Non-pigmented ciliary epithelial cell (primary cell): Measurements from ENCODE around the gene AP1G2.
"Not testable (repeated sequence)": the region's sequence is repeated elsewhere in the genome, so short reads cannot be mapped to it uniquely, and the experiment has no call there.

ENCODE experiments used
- DNase-seq: peaks from one replicate; pipeline ENCODE4 v3.0.0-alpha.2; 2010; ENCODE audit warnings: low read depth

Gene AP1G2

DNA sequence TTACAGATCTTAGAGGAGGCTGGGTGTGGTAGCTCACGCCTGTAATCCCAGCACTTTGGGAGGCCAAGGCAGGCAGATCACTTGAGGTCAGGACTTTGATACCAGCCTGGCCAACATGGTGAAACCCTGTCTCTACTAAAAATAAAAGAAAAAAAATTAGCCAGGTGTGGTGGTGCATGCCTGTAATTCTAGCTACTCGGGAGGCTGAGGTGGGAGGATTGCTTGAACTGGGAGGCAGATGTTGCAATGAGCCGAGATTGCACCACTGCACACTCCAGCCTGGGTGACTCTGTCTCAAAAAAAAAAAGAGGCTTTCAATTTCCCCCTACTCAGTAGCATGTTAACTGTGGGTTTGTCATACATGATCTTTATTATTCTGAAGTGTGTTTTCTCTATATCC lies 26.6 kb upstream of the AP1G2 start:
- DNase-seq: not testable (repeated sequence)

DNA sequence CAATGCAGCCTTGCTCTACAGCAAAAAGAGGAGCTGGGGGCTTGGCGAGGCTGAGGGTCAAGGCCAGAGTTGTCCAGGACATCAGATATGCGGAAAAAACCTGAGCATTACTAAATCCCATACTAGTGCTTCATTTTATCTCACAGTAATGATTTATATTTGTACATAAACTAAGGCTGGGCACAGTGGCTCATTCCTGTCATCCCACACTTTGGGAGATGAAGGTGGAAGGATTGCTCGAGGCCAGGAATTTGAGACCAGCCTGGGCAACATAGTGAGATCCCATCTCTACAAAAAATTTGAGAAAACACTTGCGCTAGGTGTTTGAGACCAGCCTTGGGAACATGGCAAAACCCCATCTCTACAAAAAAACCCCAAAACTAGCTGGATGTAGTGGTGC lies 22.6 kb upstream of the AP1G2 start:
- DNase-seq: no peak

DNA sequence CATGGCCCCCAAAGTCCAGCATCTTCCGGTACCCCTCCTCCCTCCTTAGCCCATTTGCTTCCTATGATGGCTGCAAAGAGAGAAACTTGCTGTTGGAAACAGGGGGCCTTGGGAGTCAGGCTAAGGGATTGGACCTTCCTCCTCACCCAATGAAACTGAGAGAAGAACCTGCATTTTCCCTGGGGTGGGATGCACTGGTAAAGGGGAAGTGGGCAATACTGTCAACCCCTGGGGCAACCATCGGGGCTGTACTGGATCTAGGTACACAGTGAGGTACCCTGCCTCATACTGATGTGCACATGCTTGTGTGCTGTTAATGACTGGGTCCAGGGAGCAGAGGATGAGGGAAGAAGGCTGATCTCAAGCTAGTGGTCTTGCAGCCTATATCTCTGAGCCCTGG lies 22.0 kb upstream of the AP1G2 start:
- no peak for DNase-seq

DNA sequence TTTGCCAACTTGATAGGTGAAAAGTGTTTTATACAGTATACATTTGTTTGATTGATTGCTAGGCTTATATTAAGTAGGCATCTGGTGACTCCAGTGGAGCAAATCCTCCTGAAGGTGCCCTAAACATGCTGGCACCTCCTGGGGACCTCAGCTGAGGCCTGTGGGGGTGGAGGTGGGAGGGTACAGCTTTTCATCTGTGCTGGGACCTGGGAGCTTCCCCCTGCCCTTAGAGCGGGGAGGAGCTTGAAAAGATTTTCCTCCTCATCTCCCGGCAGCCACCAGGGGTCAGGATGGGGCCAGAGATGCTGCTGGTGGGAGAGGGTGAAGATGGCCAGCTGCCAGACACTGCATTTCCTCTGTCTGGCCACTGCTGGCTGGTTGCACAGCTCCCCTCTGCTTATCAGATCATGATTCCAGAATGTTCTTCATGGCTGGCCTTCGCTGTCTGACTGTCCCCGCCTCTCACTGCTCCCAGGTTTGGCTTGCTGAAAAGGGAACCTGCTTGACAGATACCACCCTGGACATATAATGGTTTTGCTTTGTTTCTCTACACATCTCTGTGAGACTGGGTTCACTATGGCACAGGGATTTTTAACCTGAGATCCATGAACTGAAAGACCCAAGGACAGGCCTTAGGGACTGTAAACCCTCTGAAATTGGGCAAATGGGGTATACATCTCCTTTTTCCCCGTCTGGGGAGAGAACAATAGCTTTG lies 21.4 kb upstream of the AP1G2 start:
- DNase-seq: peak; percentile 67

DNA sequence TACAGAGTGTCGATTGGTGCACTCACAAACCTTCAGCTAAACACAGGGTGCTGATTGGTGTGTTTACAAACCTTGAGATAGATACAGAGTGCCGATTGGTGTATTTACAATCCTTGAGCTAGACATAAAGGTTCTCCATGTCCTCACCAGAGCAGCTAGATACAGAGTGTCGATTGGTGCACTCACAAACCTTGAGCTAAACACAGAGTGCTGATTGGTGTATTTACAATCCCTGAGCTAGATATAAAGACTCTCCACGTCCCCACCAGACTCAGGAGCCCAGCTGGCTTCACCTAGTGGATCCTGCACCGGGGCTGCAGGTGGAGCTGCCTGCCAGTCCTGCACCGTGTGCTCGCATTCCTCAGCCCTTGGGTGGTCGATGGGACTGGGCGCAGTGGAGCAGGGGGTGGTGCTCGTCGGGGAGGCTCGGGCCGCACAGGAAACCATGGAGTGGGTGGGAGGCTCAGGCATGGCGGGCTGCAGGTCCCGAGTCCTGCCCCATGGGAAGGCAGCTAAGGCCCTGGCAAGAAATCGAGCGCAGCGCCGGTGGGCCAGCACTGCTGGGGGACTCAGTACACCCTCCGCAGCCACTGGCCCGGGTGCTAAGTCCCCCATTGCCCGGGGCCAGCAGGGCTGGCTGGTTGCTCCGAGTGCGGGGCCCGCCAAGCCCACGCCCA lies 17.1 kb upstream of the AP1G2 start:
- DNase-seq: not testable (repeated sequence)

DNA sequence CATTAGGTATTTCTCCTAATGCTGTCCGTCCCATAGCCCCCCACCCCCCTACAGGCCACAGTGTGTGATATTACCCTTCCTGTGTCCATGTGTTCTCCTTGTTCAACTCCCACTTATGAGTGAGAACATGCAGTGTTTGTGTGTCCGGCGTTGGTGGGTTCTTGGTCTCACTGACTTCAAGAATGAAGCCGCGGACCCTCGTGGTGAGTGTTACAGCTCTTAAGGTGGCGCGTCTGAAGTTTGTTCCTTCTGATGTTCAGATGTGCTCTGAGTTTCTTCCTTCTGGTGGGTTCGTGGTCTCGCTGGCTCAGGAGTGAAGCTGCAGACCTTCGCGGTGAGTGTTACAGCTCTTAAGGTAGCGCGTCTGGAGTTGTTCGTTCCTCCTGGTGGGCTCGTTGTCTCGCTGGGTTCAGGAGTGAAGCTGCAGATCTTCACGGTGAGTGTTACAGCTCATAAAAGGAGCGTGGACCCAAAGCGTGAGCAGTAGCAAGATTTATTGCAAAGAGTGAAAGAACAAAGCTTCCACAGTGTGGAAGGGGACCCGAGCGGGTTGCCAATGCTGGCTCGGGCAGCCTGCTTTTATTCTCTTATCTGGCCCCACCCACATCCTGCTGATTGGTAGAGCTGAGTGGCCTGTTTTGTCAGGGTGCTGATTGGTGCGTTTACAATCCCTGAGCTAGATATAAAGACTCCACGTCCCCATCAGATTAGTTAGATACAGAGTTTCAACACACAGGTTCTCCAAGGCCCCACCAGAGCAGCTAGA lies 16.4 kb upstream of the AP1G2 start:
- not testable (repeated sequence) for DNase-seq

DNA sequence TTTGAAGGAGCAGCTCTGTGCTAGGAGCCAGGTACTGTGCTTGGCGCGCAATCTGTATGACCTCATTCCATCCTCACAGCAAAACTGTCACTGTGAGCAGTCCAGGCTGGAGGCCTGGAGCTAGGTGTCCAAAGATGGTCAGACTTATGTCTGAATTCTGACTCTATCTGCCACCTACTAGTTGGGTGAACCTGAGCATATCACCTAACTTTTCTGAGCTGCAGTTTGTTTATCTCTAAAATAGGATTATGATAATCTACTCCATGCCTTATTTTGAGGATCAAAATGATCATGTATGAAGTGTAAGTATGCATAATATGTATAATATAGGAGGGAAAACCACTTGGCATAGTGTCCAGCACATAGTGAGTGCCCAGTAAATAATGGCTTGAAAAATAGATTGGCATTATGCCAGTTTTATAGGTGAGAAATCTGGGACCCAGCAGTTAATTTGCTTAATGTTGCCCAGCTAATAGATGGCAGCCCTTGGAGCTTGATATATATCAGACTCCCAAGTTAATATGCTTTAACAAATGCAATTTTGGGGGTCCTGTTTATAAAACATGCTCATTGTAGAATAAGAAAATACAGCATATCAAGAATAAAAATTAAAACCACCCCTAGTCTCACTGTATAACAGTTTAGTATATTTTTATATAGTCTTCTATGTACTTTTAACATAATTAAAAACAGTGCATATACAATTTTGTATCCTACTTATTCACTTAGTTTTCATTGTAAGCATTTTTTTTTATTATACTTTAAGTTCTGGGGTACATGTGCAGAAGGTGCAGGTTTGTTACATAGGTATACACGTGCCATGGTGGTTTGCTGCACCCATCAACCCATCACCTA lies 15.5 kb upstream of the AP1G2 start:
- no peak for DNase-seq

DNA sequence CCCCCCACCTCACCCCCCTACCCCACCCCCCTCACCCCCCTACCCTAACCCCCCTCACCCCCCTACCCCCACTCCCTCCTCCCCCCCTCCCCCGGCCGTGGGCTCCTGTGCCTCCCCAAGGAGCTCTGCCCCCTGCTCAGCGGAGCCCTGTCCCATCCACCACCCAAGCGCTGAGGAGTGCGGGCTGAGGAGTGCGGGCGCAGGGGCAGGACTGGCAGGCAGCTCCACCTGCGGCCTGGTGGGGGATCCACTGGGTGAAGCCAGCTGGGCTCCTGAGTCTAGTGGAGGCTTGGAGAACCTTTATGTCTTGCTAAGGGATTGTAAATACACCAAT lies 13.3 kb upstream of the AP1G2 start:
- DNase-seq: no peak

DNA sequence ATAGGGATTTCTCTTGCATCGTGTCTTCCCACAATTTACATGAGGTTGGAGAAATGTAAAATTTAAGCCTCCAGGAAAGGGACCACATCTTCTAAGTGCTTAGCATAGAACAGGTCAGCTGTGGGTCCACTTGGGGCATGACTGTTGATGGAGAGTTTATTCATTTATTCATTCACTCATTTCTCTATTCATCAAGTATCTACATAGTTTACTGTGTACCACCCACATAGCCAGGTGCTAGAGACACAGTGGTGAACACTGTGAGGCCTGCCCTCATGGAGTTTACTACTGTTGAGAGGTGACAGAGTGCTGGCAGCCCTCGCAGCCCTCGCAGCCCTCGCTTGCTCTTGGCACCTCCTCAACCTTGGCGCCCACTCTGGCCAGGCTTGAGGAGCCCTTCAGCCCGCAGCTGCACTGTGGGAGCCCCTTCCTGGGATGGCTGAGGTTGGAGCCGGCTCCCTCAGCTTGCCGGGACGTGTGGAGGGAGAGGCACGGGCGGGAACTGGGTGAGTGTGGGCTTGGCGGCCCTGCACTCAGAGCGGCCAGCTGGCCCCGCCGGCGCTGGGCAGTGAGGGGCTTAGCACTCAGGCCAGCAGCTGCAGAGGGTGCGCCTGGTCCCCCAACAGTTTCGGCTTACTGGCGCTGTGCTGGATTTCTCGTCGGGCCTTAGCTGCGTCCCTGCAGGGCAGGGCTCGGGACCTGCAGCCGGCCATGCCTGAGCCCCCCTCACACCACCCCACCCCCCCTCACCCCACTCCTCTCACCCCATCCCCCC lies 12.7 kb upstream of the AP1G2 start:
- no peak for DNase-seq

DNA sequence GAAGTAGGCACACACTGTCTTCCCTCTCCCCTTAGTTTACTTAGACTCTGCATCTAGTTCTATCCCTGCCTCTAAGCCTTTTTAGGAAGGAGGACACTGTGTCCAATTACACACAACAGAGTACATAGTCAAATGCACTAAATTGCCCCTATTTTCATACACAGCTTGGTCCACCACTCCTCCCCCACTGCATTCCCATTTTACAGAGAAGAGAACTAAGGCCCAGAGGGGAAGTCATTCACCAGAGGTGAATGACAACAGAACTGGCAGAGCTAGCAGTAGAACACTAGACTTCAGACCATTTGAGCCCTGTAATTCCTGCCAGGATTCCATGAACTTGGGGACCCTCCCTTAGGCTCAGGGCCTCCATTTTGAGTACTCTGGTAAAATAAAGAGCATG lies 12.1 kb upstream of the AP1G2 start:
- no peak for DNase-seq

DNA sequence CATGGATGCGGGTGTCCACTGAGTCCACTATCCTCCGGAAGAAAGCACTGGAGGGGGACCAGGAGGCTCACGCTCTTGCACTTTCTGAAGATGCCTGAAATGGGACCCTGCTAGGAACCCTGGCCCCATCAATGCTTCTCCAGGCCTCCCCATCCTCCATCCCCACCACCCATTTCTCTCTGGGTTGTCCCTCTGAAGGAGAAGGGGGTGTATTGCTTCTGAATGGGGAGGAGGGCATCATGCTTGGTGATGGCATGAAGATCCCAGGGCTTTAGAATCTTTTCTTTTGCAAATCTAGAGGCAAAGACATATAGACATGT lies 11.7 kb upstream of the AP1G2 start:
- no peak for DNase-seq

DNA sequence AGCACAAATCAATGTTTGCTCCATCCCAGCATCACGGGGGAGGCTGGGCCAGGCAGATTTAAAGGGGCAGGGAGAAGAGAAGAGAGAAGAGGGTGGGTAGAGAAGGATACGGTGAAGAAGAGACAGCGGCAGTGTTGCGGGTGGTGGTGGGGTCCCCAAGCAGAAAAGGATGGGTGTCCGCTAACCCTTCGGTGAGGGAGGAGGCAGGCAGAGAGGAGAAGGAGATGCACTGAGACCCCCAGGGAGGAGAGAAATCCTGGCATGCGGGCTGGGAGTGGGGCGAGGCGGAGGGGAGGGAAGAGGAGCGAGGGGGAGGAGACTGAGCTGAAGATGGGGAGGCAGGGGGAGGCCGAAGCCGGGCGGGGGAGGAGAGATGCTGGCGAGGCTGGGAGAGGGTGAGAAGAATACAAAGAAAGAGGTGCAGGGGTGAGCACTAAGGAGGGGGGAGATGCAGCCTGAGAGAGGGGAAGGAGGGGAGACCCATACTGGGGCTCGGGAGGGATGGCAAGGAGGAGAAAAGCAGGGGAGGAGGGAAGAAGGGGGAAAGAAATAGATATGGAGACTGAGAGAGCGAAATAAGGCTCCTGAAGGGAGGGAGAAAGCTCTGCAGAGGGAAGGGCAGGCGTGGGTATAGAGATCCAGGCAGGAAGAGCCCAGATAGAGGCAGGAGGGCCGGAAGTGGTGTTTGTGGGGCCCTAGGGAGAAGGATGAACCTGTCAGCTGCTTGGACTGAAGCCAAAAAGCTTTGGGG lies 11.1 kb upstream of the AP1G2 start, which contains the start of gene JPH4:
TSS of gene JPH4 (minus strand) at position 231 of the 751 bp plus-strand sequence. CDS start 1,337 bp downstream, outside the sequence.
- DNase-seq: no peak

DNA sequence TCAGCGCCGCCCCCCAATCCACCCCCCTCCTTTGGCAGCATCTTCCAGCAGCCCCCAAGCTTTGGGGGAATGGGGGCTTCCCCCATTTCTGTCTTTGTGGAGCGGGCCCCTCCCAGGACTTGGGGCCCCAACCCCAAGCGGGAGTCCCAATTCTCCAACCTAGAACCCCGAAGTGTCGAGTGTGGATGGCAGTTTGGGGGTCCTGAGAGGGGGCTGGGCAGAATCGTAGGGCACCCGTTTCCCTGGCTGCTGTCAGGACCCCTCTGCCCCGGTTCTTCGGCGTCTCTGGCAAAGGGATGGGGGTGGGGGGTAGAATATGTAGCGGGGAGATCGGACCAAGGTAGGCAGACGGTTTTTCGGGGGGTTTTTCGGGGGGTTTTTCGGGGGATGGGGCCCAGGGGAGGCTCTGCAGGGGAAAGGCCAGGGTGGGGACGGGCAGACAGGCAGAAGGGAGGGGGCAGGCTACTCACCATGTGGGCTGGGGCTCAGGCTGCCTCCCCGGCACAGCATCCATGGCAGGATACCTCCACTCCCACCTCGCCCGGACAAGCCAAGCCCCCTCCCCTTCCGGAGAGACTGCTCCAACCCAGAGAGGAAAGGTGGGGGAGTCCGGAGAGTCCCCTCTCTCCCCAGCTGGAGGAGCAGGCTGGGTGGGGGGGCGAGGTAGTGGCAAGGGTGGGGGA lies 10.3 kb upstream of the AP1G2 start:
- DNase-seq: no peak

DNA sequence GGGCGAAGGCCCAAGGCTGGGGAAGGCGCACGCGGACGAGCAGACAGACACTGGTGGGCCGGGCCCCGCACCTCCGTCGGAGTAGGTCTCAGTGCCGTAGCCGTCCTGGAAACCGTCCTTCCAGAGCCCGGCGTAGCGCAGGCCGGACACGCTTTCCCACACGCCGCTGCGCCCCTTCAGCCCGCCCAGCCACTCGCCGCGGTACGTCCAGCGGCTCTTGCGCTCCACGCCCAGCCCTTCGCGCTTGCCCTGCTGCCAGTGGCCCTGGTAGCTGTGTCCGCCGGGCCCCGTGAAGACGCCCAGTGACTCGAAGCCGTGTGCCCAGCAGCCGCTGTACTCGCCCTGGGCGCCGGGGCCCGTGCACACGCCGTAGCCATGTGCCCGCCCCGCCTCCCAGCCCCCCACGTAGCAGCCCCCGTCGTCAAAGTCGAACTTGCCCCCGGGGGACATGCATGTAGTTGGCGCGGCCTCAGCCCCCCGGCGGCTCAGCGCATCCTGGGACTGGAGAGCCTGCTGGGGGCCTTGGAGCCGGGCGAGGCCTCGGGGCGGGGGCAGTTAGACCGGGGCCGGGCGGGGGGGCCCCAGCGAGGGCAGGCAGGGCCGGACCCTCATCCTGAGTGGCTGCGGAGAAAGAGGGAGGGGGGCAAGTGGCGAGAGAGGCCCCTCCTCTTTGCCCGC lies 9.6 kb upstream of the AP1G2 start:
- no peak for DNase-seq

DNA sequence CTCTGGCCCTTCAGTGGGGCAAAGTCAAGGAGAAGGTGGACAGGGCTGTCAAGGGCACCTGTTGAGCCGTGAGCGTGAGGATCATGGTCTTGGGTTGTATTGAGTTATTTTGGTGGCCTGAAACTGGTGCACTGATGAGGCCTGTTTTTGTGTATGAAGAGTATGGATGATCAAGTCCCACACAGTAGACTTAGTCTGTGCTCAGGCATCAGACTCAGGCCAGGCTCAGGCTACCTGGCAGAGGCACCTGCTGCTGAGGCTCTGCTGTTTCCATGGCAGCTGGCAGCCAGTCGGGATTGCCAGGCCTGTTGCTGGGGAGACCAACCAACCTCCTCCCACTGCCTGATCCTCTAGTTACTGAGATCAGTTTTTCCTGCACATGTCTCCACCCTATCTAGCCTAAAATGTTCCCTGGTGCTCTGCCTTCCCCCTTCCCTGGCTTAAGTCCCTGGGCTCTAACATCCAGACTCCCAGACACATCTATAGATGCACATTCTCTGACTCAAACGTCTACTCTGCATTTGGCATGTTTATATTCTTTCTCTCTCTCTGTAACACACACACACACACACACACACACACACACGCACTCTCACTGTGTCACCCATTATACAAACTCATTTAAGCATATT lies 5.9 kb upstream of the AP1G2 start:
- no peak for DNase-seq

DNA sequence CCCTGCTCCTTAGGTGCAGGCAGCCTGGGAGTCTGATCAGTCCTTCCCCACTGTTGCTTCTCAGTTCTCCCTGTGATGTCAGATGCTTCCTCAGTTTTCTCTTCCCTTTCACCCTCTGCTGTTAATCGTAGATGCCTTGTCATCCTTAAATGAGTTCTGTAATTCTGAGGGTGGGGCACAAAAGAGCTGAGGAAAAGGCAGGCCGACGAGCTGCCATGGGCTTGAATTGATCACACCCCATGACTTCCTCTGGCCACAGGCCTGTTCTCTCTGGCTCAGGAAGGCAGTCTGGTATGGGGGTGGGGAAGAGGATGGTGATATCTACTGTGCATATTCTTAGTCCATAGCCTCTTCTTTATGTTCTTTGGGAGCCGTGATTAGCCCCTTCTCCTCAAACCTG lies 5.2 kb upstream of the AP1G2 start:
- DNase-seq: no peak

DNA sequence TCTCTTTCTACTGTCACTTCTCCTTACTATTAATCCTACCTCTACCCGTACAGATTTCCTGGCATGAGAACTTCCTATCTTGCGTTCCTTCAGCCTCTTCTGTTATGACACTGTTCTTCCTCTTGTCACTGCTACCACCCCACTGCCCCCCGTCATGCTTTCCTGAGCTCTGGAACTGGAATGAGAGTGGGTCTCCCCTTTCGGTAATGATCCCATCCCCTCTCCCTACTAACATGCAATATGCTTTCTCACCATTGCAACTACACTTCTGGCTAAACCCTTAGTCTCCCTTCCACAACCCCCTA lies 4.9 kb upstream of the AP1G2 start:
- no peak for DNase-seq

DNA sequence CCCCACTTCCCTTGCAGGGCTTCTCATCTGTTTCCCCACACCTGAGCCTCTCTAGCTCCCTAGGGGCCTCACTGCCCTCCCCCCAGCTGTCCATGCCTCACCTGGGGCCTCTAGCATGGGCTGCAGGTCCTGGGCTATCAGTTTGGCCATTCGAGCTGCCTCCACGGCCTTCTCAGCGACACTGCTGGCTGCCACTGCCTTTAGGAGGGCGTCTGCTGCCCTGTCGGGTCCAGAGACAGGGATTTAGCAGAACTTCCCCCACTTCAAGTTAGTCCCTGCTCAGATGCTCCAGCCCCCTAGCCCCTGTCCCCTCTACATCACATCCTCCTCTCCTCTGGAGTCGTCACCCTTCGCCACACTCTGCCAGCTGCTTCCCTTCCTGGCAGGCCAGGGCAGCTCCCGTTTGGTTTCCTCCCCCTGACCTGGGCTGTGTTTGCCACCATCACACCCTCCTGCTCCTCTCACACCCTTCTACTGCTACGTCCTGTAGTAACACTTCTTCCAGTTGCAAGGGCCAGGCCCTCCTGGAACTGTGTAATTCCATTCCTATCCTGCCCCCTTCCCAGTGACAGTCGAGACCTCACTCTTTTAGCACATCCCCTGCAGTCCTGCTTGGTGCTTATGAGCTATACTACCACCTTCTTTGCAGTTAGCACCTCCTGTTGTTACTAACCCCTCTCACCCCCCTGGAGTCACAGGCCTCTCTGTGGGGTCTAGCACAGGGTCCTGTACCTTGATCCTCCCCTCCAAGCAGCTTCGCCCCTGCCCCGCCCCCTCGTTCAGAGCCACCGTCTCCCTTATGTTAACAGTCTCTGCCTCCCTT lies 4.3 kb upstream of the AP1G2 start:
- DNase-seq: no peak
